ENCODE measurements around the gene MINDY4. TPM values are rescaled to one million over a fixed set of nuclear protein-coding genes. Genes with fewer than 3 reads are reported as not detected.

MINDY4 gene
- polyA plus RNA-seq, 3 donors: 0.15 to 0.17 TPM; not detected in 1

DNA sequence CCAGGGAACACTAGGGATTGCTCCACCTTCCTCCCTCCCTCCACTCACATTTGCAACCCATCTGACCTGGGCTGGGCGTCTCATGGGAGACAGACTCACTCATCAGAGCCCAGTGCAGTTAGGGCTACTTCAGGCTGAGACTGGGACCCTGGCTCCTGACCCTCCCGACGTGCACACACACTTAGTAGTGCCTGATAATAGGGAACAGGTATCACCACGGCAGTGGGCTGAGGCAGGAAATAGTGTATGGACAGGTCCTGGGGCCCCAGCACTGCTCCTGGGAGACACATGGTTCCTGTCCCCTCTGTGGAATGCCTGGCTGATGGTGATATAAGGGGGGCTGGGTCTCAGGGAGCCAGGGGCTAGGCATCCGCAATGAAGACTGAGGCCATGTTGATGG is 154.7 kb downstream of the MINDY4 start:
- WGBS (ENCODE audit: insufficient coverage): 37% methylated on average over 2 of the region's 5 CpGs
- no peak overlapping the region for H3K4me3 ChIP-seq (replicated peaks in 1 of 3; ENCODE audit: low read depth in 2 of 3, low read length in 3 of 3)
- intact Hi-C loops (cut with micrococcal nuclease): no loop called here
- H3K79me2 ChIP-seq (ENCODE audit: insufficient read depth, low read length): no peaks in the 10 kb centered on the region
- TF ChIP-seq, protein P1, sequence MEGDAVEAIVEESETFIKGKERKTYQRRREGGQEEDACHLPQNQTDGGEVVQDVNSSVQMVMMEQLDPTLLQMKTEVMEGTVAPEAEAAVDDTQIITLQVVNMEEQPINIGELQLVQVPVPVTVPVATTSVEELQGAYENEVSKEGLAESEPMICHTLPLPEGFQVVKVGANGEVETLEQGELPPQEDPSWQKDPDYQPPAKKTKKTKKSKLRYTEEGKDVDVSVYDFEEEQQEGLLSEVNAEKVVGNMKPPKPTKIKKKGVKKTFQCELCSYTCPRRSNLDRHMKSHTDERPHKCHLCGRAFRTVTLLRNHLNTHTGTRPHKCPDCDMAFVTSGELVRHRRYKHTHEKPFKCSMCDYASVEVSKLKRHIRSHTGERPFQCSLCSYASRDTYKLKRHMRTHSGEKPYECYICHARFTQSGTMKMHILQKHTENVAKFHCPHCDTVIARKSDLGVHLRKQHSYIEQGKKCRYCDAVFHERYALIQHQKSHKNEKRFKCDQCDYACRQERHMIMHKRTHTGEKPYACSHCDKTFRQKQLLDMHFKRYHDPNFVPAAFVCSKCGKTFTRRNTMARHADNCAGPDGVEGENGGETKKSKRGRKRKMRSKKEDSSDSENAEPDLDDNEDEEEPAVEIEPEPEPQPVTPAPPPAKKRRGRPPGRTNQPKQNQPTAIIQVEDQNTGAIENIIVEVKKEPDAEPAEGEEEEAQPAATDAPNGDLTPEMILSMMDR (IDR thresholded peaks at IDR 0.05): no peak
- H3K9me3 Mint-ChIP-seq: peaks cover 3 to 16% (median 6%) of the 10 kb centered on the region in 7 donors
- H3K36me3 ChIP-seq (replicated peaks in 1 of 2; ENCODE audit: control insufficient read depth in 1 of 2, insufficient read depth in 2 of 2, low read length in 2 of 2): no peaks in the 10 kb centered on the region
- H3K27me3 Mint-ChIP-seq (ENCODE audit: low read depth in 3 of 3): peaks cover 0 to 5% (median 0%) of the 10 kb centered on the region in 3 donors
- H3K27me3 ChIP-seq (ENCODE audit: control insufficient read depth in 2 of 2, insufficient read depth in 2 of 2, low read length in 2 of 2): no peaks in the 10 kb centered on the region
- no peak overlapping the region for H3K27ac Mint-ChIP-seq
- H4K20me1 ChIP-seq (ENCODE audit: insufficient read depth, low read length): no peaks in the 10 kb centered on the region
- no peak for DNase-seq
- H3K9ac ChIP-seq (ENCODE audit: insufficient read depth, low read length, poor library complexity, severe bottlenecking): no peak overlapping the region
- no peak overlapping the region for H3K4me3 Mint-ChIP-seq
- H3K36me3 Mint-ChIP-seq: no peaks in the 10 kb centered on the region
- H3K27ac ChIP-seq (ENCODE audit: low read depth in 1 of 2, low read length in 2 of 2): no peak overlapping the region
- H2AFZ ChIP-seq (ENCODE audit: insufficient read depth, low read depth, low read length, poor library complexity, severe bottlenecking): no peak overlapping the region
- no peaks in the 10 kb centered on the region for H3K4me1 Mint-ChIP-seq
- peaks cover 0 to 7% of the 10 kb centered on the region in 2 donors for H3K9me3 ChIP-seq (replicated peaks in 1 of 2; ENCODE audit: control insufficient read depth in 1 of 2, insufficient read depth in 1 of 2, low read length in 2 of 2)
- no peak overlapping the region for H3K4me2 ChIP-seq (replicated peaks; ENCODE audit: extremely low read depth, low read length, poor library complexity, severe bottlenecking)
- no peaks in the 10 kb centered on the region for H3K4me1 ChIP-seq (ENCODE audit: control insufficient read depth in 1 of 2, insufficient read depth in 2 of 2, low read length in 2 of 2)

DNA sequence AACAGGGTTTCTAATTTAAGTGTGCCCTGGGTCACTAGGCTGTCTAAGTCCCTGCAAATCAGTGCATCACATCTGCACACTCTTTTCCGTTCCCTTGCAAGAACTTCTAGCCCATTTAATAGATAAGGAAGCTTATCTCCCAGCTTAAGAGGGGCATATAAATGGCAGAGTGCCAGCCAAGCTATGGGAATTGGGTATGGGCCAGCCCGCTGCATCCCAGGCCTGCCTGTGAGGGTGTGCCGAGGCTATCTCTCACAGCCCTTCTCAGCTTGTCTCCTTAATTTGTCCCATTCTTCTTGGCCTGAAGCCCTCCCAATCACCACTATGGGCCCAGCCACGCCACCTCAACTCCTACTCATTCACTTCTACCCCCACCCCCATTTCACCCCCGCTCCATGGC is 155.1 kb downstream of the MINDY4 start:
- no CpG with 5 or more reads among the region's 5 CpGs for WGBS (ENCODE audit: insufficient coverage)

More for the DNA sequence above, 155.1 kb downstream of the MINDY4 start:
- Histone ChIP-seq H3K27ac (ENCODE audit: low read depth in 1 of 2, low read length in 2 of 2) (no peak overlapping the region), H3K9ac (ENCODE audit: insufficient read depth, low read length, poor library complexity, severe bottlenecking) (no peak overlapping the region), H3K36me3 (replicated peaks in 1 of 2; ENCODE audit: control insufficient read depth in 1 of 2, insufficient read depth in 2 of 2, low read length in 2 of 2) (no peaks in the 10 kb centered on the region), H3K9me3 (replicated peaks in 1 of 2; ENCODE audit: control insufficient read depth in 1 of 2, insufficient read depth in 1 of 2, low read length in 2 of 2) (peaks cover 0 to 7% of the 10 kb centered on the region in 2 donors), H3K4me1 (ENCODE audit: control insufficient read depth in 1 of 2, insufficient read depth in 2 of 2, low read length in 2 of 2) (no peaks in the 10 kb centered on the region), H4K20me1 (ENCODE audit: insufficient read depth, low read length) (no peaks in the 10 kb centered on the region), H3K4me3 (replicated peaks in 1 of 3; ENCODE audit: low read depth in 2 of 3, low read length in 3 of 3) (no peak overlapping the region), H3K79me2 (ENCODE audit: insufficient read depth, low read length) (no peaks in the 10 kb centered on the region), H2AFZ (ENCODE audit: insufficient read depth, low read depth, low read length, poor library complexity, severe bottlenecking) (no peak overlapping the region), H3K4me2 (replicated peaks; ENCODE audit: extremely low read depth, low read length, poor library complexity, severe bottlenecking) (no peak overlapping the region), H3K27me3 (ENCODE audit: control insufficient read depth in 2 of 2, insufficient read depth in 2 of 2, low read length in 2 of 2) (no peaks in the 10 kb centered on the region)
- Mint-ChIP-seq H3K27ac (no peak overlapping the region), H3K9me3 (peaks cover 3 to 16% (median 6%) of the 10 kb centered on the region in 7 donors), H3K27me3 (ENCODE audit: low read depth in 3 of 3) (peaks cover 0 to 5% (median 0%) of the 10 kb centered on the region in 3 donors), H3K4me3 (no peak overlapping the region), H3K4me1 (no peaks in the 10 kb centered on the region), H3K36me3 (no peaks in the 10 kb centered on the region)
- TF ChIP-seq, protein P1 (IDR thresholded peaks at IDR 0.05): no peak
- no peak for DNase-seq
- intact Hi-C loops (cut with micrococcal nuclease): no loop called here
